Stimulated activated CD4-positive, alpha-beta T cell treated with anti-CD3 and anti-CD28 coated beads, TNF-alpha, amount 100 ng/mL, for 1 hour (primary cell): Measurements from ENCODE around the gene STARD5.
"Not testable (repeated sequence)": the region's sequence is repeated elsewhere in the genome, so short reads cannot be mapped to it uniquely, and the experiment has no call there.

ENCODE experiments used
- DNase-seq, 3 donors: peaks; one replicate each; pipeline ENCODE4 v3.0.0-alpha.2; 2020; ENCODE audit warnings: low read depth in 3 of 3, low spot score in 1 of 3

Gene STARD5, protein sequence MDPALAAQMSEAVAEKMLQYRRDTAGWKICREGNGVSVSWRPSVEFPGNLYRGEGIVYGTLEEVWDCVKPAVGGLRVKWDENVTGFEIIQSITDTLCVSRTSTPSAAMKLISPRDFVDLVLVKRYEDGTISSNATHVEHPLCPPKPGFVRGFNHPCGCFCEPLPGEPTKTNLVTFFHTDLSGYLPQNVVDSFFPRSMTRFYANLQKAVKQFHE

DNA sequence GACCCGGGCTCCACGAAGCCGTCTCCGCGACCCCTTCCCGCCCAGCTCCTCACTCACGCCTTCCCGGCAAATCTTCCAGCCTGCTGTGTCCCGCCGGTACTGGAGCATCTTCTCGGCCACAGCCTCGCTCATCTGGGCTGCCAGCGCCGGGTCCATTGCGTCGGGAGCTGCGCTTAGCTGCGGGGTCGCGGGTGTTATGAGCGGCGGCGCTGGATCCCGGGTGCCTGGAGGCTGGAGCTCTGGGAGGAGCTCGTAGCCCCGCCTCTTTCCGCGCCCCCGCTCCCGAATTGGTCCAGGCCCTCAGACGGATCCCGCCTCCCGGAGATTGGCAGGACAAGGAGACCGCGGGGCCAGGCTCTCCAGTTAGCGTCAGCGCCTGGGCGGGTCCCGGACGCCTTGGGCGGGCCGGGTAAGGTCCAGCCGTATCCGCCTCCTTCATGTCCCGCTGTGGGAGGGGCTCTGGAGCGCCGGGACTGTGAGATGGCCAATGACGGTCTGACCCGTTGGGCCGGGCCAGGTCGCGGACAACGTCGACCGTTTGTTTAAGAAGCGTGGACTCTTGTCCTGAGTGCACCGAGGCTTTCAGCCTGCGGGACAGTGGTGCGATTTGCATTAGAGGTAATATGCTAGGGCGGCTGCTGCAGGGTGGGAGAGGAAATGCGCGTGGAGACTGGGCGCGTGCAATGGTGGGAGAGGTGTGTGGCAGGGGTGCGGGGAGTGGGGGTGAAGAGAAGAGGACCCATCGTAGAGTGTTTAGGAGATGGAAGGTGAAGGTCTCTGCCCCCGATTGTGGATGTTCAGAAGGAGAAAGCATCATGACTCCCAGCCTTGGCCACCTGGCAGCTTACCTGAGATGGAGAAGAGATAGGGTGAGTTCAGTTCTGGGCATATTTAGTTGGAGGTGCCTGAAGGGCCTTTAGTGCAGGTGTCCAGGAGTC, at the start of gene STARD5:
Gene STARD5 (minus strand): TSS at position 198 of the 938 bp plus-strand sequence. CDS start 42 bp downstream, at position 156.
- DNase-seq = peak; percentile 83 to 94 (median 85)

DNA sequence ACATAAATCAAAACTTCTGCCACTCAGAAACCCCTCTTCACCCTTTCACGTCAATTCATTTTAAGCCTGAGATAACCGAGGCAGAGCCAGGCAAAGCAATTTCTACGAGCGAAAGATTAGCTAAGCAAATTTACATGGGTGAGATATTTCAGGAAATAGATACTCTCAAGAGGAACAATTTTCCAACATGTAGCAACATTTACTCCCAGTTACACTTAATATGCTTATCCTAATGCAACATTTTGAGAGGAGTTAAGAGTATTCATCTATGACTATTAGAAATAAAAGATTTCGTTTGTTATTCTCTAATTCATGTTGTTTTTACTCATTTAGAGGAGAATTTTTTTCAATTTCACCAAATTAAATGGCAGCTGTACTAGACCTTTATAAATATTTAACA, 49.2 kb upstream of the STARD5 start:
- DNase-seq = no peak

DNA sequence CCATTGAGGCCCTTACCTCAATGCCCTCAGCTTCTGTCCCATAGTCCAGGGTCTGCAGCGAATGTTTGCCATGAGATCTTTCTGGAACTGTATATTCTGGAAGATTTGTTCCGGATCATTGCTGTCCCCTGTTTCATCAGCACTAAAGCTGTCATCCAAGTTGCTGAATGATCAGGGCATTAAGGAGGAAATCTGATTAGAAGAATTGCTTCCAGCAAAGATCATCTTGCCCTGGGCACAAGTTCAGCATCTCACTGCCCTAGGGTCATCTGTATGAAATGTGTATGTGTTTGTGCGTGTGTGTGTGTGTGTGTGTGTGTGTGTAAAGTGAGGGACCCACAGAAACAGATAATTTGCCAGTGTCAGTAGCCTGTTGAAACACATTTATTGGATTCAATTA, 48.6 kb upstream of the STARD5 start:
- no peak for DNase-seq

DNA sequence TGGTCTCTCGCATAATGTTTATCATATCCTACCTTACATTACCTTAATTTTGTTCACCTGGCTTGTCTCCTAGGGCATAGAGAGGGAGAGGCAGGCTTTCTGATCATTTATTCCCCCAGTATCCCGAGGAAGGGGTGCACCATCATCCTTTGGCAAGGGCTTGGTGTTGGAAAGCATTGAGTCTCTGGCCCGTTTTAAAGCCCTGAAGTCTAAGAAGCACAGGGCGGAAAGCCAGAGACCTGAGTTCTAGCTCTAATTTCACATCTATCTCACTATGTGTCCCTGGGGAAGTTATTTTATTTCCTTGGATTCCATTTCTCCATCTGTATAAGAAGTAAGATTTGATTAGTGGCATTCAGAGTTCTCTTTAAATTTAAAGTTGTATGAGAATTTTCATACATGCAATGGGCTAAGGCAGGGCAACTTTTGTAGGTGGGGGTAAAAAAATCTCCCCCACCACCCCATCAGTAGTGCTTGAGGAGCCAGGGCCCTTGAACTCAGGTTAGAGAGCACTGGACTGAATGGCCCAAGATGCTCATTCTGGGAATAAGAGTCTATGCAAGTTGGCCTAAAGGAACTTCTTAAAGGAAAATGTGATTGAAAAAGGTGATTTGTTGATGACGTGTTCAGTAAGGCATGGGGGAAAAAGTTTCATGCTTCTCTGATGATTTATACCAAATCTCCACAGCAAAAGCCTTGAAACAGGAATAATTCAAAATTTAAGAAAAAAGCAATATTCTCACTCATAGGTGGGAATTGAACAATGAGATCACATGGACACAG, 40.0 kb upstream of the STARD5 start:
- no peak for DNase-seq

DNA sequence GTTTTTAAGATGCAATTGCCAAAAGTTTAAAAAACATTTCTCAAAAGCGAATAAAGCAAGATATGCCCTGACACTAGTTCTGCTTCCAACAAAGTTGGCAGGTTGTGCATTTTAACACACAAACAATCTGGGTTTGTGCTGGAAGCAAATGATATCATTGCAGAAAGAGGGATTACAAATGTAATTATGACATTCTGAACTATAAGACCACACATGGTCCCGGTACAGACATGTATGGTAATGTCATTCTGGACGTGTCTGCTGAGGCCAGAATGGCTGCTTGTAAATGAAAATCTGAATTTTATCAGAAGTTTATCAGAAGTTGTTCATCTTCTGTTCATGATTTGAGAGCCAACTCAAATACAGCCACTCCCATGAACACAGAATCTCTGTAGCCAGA, 39.3 kb upstream of the STARD5 start:
- no peak for DNase-seq

DNA sequence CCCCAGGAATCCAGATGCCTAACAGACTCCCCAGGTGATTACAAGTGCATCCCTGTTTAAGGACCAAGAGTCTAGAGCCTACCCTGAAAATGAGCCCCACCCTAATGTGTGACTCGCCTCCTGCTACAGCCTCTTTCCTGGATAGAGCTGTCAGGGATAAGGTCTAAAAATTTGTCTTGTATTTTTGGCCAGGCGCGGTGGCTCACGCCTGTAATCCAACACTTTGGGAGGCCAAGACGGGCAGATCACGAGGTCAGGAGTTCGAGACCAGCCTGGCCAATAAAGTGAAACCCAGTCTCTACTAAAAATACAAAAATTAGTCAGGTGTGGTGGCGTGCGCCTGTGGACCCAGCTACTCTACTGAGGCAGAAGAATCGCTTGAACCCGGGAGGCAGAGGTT, 38.8 kb upstream of the STARD5 start:
- no peak for DNase-seq

DNA sequence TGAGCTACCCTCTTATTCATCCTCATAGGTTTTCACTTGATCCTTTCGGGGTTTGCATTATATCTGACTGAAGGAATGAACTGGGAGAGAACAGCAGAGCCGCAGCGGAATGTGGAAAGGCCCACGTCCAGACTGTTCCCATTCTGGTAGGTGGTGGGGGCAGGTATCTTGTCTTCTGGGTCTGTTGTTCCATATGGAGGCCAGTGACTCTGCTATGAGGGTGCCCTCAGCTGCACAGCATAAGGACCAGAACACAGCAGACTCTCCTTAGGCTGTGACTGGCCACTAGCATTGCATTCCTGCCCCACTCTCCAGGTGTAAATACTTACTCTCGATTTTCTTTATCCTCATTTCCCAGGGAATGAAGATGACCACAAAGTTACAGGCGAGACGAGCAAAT, 38.0 kb upstream of the STARD5 start:
- DNase-seq = no peak

DNA sequence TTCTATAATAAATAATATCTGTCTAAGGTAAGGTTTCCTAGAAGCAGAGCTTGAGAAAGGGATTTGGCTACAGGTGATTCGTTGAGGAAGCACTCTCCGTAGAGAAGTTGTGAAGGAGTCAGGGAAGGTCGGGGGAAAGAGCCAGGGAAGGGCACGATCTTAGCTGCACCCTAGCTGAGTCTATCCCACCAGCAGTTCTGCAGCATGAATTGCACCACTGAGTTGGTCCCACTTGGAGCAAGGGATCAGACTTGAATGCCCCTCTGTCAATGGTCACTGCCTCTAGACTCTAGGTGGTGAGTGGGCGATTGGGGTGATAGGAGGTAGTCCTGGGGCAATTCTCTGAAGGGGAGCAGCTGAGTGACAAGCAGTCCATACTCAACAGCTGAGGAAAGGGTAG, 36.5 kb upstream of the STARD5 start:
- no peak for DNase-seq

DNA sequence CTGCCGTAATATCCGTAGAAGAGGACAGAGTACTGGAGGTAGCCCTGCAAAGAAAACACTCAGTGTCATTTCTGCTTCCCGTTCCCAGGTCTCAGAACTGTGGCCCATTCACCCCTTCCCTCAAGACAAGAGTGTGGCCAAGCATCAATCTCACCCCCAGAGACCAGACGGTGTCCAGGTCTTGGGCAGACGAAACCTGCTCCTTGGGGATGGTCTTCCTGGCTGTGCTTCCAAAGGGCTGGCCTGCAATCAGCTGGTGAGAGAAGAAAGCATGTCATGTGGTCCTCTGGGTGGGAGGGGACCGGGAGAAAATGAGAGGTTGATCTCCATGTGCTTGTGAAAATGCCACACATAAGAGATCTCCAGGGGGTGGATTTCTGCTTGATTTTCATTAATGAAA, 34.3 kb upstream of the STARD5 start:
- DNase-seq = no peak

DNA sequence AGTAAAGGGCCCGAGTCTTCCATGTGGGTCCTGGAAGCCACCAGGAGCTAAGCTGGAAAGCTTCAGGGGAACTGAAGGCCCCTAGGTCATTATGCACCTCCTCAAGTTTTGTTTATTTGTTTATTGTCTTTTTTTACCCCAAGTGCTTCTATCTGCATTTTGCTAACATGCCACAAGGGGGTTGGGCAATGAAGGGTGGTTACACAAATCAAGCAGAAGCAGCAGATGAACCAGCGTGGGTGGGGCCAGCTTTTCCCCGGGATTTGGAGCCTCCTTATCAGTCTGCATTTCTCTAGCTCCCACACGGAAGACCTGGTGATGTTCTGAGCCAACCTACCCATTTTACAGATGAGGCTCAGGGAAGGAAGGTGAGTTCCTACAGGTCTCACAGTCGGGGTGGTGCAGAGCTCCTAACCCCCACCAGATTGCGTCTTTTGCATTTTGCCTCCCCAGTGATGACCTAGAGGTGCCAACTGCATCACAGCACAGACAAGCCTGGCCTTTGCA, 33.3 kb upstream of the STARD5 start:
- DNase-seq = no peak

DNA sequence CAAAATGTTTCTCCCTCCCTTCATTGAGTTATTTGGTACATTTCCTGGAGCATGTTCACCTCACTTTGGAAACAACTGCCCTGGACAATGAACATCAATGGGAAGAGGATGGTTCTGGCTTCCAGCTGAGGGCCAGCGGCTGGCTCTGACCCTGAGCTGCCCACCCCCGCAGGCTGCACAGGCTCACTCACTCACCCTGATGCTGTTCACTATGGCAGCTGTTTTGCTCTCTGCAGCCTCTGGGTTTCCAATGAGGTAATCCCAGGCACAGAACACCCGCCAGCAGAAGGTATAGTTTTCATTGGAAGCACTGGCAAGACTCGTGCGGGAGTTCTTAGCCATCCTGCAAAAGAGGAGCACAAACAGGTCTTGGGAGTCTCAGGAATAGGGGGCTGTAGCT, 32.3 kb upstream of the STARD5 start:
- no peak for DNase-seq

DNA sequence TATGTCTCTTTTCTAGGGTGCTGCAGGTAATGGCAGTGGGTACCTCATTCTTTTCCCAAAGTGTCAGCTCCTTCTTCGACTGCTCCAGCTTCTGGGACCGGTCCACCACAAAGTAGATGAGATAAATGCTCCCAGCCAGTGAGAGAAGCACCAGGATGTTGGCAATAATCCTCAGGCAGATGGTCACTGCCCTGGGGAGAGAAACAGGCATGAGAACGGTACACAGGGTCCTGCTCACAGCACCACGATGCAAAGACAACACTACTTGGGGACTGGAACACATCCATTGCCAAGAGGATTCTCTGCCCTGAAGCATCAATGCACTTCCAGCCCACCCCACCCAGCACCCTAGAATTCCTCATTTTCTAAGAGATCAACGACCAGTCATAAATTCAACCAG, 27.7 kb upstream of the STARD5 start:
- no peak for DNase-seq

DNA sequence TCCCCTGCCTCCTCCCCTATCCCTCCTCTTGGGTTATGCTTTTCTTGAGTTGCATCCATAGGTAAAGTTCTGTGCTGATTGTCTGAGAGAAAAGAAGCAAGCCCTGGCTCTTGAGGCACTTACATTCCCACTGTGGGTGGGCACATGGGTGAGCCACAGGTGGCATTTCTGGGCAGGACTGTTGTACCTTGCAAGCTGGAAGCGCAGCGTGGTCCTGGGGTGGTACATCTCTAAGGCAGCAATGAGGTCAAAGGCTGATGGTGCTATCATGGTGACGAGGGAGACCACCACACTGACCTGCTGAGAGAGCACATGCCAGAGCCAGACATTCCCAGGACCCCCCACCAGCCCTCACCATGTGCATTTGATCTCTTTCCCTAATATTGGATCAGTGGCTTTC, 25.3 kb upstream of the STARD5 start:
- DNase-seq = no peak

DNA sequence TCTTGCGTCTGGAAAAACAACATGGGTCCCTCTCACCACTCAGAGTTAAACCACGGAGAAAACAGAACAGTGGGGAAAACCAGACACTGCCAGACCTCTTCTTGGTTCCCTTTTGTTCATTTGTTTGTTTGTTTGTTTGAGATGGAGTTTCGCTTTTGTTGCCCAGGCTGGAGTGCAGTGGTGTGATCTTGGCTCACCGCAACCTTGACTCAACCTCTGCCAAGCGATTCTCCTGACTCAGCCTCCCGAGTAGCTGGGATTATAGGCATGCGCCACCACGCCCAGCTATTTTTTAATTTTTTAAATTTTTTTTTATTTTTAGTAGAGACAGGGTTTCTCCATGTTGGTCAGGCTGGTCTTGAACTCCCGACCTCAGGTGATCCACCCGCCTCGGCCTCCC, 24.8 kb upstream of the STARD5 start:
- not testable (repeated sequence) for DNase-seq

DNA sequence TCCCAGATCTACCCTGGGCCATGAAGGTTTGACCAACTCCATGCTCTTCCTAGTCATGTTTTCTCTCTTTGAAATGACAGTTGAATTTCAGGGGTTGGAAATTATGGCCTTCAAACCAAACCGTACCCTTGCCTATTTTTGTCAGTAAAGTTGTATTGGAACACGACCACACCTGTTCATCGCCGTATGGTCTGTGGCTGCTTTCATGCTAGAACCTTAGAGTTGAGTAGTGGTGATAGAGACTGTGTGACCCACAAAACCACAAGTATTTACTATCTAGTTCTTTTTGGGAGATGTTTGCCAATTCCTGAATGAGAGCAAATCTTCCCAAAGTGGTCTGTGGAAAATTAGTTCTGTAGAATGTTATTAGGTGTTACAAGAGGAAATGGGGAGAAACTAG, 24.0 kb upstream of the STARD5 start:
- no peak for DNase-seq

DNA sequence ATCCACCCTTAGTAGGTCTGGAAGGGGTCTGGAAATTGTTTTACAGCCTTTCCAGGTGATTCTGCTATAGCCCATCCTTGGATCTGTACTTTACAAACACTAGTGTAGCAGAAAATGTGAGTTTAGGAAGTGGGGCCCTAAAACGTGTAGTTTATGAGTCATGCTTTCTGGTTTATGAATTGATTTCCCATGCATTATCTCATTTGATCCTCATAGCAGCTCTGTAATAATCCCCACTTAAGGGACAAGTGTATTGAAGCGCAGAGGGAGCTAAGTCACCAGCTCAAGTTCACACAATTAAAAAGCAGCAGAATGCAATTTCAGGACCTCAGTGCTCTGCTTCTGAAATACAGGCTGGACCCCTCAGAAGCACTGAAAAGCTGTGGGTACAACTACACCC, 22.7 kb upstream of the STARD5 start:
- DNase-seq = no peak

DNA sequence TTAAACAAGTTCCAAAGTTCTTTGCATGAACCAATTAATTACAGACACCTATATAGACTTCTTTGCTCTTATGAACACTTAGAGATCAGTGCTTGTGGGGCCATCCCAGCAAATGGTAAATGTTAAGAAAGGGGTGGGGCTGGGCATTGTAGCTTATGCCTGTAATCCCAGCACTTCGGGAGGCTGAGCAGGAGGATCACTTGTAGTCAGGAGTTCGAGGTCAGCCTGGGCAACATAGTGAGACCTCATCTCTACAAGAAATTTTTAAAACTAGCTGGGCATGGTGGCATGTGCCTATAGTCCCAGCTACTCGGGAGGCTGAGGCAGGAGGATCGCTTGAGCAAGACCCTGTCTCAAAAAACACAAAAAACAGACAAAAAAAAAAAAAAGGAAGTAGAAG, 19.4 kb upstream of the STARD5 start:
- DNase-seq = no peak

DNA sequence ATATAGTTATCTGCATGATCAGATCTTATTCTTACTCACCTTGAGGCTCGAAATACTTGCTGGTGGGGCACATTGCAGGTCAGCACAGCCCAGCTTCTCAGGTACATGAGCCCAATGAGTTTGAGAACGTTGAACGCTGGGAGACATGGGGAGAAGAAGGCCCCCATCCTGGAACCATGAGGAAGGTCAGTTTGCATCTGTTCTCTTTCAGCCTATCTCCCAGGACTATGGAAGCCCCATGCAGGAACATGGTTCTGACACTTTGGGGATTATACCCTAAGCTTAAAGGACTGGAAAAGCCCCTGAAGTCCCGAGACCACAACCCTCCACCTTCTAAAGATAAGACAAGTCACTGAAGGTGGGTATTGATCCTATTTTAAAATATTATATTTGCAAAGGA, 17.4 kb upstream of the STARD5 start:
- DNase-seq = no peak

DNA sequence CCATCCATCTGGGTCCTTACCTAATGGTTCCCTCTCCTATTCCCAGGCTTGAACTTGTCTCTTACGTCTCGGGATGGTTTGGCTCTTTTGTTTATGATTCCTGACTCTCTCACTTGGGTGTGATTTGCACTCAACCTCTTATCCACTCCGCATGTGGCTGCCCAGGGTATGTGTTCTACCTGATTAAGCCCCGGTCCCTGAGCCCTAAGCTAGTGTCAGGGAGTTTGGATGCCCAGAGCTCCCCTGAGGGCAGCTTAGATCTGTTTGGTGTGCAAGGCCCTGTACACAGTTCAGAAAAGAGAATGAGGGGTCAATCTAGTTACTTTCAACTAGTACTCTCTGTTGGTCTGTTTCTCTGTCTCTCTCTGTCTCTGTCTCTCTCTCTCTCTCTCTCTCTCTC, 15.9 kb upstream of the STARD5 start:
- DNase-seq = no peak

DNA sequence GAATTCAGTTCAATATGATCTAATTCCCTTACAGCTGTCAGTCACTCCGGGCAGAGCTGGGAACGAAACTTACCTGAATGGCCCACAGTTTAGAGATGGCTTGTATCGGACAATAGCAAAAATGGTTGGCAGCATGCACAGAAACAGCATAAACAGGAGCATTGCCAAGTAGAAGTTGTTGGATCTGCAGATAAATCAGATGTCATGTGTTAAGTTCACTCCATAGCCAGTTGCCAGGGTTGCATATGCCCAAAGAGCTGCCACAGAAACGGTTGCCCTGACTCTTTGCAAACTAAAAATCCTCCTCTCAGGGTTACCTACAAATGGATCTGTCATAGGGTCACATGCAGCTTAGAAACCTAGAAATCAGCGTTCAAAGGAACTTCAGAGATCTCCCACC, 15.4 kb upstream of the STARD5 start:
- no peak for DNase-seq

DNA sequence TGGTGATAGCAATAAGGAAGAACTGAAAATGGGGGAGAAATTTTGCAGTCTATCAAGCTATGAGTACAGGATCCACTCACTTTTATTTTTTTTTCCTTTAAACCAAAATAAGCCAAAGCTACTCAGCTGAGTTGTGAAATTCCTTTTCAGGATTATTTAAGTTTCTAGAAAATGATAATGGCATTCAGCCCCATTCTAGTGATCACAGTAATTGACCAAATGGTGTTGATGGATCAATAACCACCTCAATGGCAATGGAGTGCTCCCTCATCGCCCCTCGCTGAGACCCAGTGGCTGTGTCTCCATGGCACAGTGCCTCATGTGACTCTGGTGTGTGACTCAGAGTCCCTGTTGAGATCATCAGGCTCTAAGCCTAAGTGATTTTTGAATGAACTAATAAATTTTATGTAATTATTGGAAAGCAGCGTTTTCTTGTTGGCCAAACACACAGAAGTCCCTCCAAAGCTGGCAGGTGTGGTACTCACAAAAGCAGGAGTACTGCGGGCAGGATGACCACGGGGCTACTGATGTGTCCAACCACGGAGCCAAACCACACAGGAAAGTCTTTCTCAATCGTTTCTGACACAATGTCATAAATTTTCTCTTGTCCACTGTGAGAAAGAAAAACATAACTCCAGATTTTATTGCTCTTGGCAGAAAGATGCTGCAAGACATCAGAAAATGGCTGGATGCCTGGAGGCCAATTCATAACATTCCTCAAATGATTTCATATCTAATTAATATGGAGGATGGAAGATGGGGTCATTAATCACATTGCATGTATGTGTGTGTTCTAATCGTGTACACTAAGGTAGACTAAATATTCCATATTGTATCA, 14.4 kb upstream of the STARD5 start:
- DNase-seq = no peak
